GM23338 (cell line): ENCODE data around the gene ERVMER34-1. TPM values are rescaled to one million over a fixed set of nuclear protein-coding genes. Genes with fewer than 3 reads are reported as not detected.

Experiments
- ATAC-seq: fragments of 200-7000 bp; cut with Tn5 transposase; 3 replicates; pipeline ENCODE4 v1.9.1; 2020
- DNase-seq: peaks from one replicate; pipeline ENCODE4 v3.0.0-alpha.2; 2015; ENCODE audit warnings: low spot score
- H2AFZ ChIP-seq: fragments of 200-600 bp; sonication (generic); 2 replicates; pipeline ENCODE4 v1.8.0; 2016; ENCODE audit warnings: antibody characterized with exemption, mild to moderate bottlenecking, moderate library complexity
- H3F3A ChIP-seq: fragments of 200-600 bp; sonication (generic); replicated peaks from 2 replicates; pipeline ENCODE4 v1.8.0; 2017; ENCODE audit warnings: antibody characterized with exemption, mixed run types, low read depth
- H3K27ac ChIP-seq: fragments of 200-600 bp; sonication (generic); 2 replicates; pipeline ENCODE4 v1.6.1; 2016; ENCODE audit warnings: low read depth
- H3K27me3 ChIP-seq: fragments of 200-600 bp; sonication (generic); 2 replicates; pipeline ENCODE4 v1.8.0; 2016; ENCODE audit warnings: mild to moderate bottlenecking, mixed run types, moderate library complexity; ENCODE audit not compliant: insufficient read depth
- H3K36me3 ChIP-seq: fragments of 200-600 bp; sonication (generic); 2 replicates; pipeline ENCODE4 v1.8.0; 2016; ENCODE audit warnings: mild to moderate bottlenecking; ENCODE audit not compliant: insufficient read depth
- H3K4me1 ChIP-seq: fragments of 200-600 bp; sonication (generic); 2 replicates; pipeline ENCODE4 v1.8.0; 2016; ENCODE audit warnings: mild to moderate bottlenecking, moderate library complexity; ENCODE audit not compliant: insufficient read depth
- H3K4me2 ChIP-seq: fragments of 200-600 bp; sonication (generic); 2 replicates; pipeline ENCODE4 v1.7.1; 2017; ENCODE audit warnings: mixed run types
- H3K4me3 ChIP-seq: fragments of 200-600 bp; sonication (generic); 2 replicates; pipeline ENCODE4 v1.6.1; 2016; ENCODE audit warnings: mixed run types
- H3K79me2 ChIP-seq: fragments of 200-600 bp; sonication (generic); replicated peaks from 2 replicates; pipeline ENCODE4 v1.8.0; 2017; ENCODE audit warnings: mild to moderate bottlenecking; ENCODE audit not compliant: insufficient read depth
- H3K9me2 ChIP-seq: fragments of 200-600 bp; sonication (generic); 2 replicates; pipeline ENCODE4 v1.8.0; 2017; ENCODE audit not compliant: insufficient read depth
- H4K20me1 ChIP-seq: fragments of 200-600 bp; sonication (generic); replicated peaks from 2 replicates; pipeline ENCODE4 v1.8.0; 2017; ENCODE audit warnings: mild to moderate bottlenecking; ENCODE audit not compliant: insufficient read depth
- H3K27ac Mint-ChIP-seq: 2 replicates; pipeline ENCODE4 v1.8.0; 2020; ENCODE audit warnings: inconsistent platforms, mild to moderate bottlenecking, moderate library complexity, mixed read lengths
- H3K27me3 Mint-ChIP-seq: 3 replicates; pipeline ENCODE4 v1.8.0; 2022; ENCODE audit warnings: low read depth, mild to moderate bottlenecking, moderate library complexity, mixed read lengths, inconsistent platforms; ENCODE audit not compliant: insufficient read depth, poor library complexity
- H3K36me3 Mint-ChIP-seq: 3 replicates; pipeline ENCODE4 v1.8.0; 2021; ENCODE audit warnings: low read depth, mild to moderate bottlenecking, inconsistent platforms, moderate library complexity, mixed read lengths
- H3K4me1 Mint-ChIP-seq: 3 replicates; pipeline ENCODE4 v1.8.0; 2020; ENCODE audit warnings: mild to moderate bottlenecking, inconsistent platforms, mixed read lengths
- H3K4me3 Mint-ChIP-seq: 3 replicates; pipeline ENCODE4 v1.8.0; 2021; ENCODE audit warnings: moderate library complexity, mild to moderate bottlenecking, inconsistent platforms, mixed read lengths
- H3K9me3 Mint-ChIP-seq: 3 replicates; pipeline ENCODE4 v1.8.0; 2020; ENCODE audit warnings: moderate library complexity, mild to moderate bottlenecking, inconsistent platforms, mixed read lengths
- CREB1 ChIP-seq: fragments of 250-450 bp; sonication (Bioruptor Pico); IDR thresholded peaks from 2 replicates; pipeline ENCODE4 v1.5.0; 2020; ENCODE audit warnings: low read depth, mild to moderate bottlenecking, moderate library complexity
- EZH2 ChIP-seq: fragments of 200-600 bp; sonication (generic); IDR thresholded peaks from one replicate; pipeline ENCODE4 v1.8.0; 2017; ENCODE audit warnings: antibody characterized with exemption, mild to moderate bottlenecking, low read depth; ENCODE audit not compliant: unreplicated experiment
- EZH2phosphoT487 ChIP-seq: fragments of 200-600 bp; sonication (generic); IDR thresholded peaks from one replicate; pipeline ENCODE4 v1.8.1; 2018; ENCODE audit warnings: antibody characterized with exemption; ENCODE audit not compliant: unreplicated experiment
- JUNB ChIP-seq: IDR thresholded peaks from one replicate; pipeline ENCODE4 v1.6.1; 2016; ENCODE audit warnings: antibody characterized with exemption; ENCODE audit not compliant: unreplicated experiment
- NANOG ChIP-seq: IDR thresholded peaks from 2 replicates; pipeline ENCODE4 v1.6.1; 2016; ENCODE audit warnings: antibody characterized with exemption, borderline replicate concordance
- POLR2AphosphoS5 ChIP-seq: IDR thresholded peaks from 2 replicates; pipeline ENCODE4 v1.6.1; 2016; ENCODE audit warnings: antibody characterized with exemption, low read depth
- STAT1 ChIP-seq: IDR thresholded peaks from one replicate; pipeline ENCODE4 v1.6.1; 2016; ENCODE audit warnings: antibody characterized with exemption; ENCODE audit not compliant: unreplicated experiment
- ZNF114 ChIP-seq: fragments of 250-450 bp; sonication (Bioruptor Pico); IDR thresholded peaks from 2 replicates; pipeline ENCODE4 v1.5.0; 2020; ENCODE audit warnings: mild to moderate bottlenecking, moderate library complexity
- ZNF462 ChIP-seq: fragments of 250-450 bp; sonication (Bioruptor Pico); IDR thresholded peaks from 2 replicates; pipeline ENCODE4 v1.5.0; 2020; ENCODE audit warnings: mild to moderate bottlenecking, moderate library complexity
- polyA plus RNA-seq: library from polyadenylated mRNA; unstranded; fragments of >200 nt; fragmentation: Nextera tagmentation; extraction: Ambion mirVana; gene quantifications from 2 replicates; pipeline ENCODE4 v1.2.1, GENCODE V29; 2016
- total RNA-seq: library from RNA; depleted of rRNA; stranded (reverse); fragments of >200 nt; shearing (Covaris generic); gene quantifications from 2 replicates; pipeline ENCODE4 v1.2.3, GENCODE V29; 2014

ERVMER34-1 gene
- total and polyA plus RNA-seq, 2 experiments from 2014 or later: 15.9 to 34.1 TPM

DNA sequence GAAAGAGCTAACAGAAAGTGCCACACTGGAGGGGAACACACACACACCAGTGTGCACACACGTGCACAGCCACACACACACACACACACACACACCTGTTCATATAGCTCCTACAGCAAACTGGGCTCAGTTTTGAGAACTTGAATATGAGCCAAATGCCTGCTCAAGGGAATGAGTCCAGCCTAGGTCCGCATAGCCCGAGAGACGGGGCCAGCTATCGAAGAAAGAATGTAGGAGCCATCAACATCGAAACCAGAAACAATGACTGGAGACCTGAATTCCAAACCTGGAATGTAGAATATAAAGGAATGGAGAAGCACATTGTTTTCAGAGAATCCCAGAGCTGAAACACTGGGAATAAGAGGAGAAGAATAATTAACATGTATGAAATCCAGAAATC lies 37.6 kb upstream of the ERVMER34-1 start:
- Histone ChIP-seq H2AFZ (peak overlapping the region; percentile 67; the same call in 1 of the 2 replicates), H3F3A (no peaks in the 10 kb centered on the region), H3K9me2 (peaks cover 19% of the 10 kb centered on the region), H3K27ac (no peak overlapping the region), H3K4me1 (no peaks in the 10 kb centered on the region), H3K79me2 (no peaks in the 10 kb centered on the region), H3K4me3 (no peak overlapping the region), H3K27me3 (no peaks in the 10 kb centered on the region), H4K20me1 (no peaks in the 10 kb centered on the region), H3K4me2 (no peak overlapping the region), H3K36me3 (no peaks in the 10 kb centered on the region)
- Mint-ChIP-seq H3K36me3 (no peaks in the 10 kb centered on the region), H3K4me3 (no peak overlapping the region), H3K9me3 (no peaks in the 10 kb centered on the region; the same call in 2 of the 3 replicates), H3K4me1 (peaks cover 2% of the 10 kb centered on the region; the same call in 2 of the 3 replicates), H3K27ac (no peak overlapping the region), H3K27me3 (no peaks in the 10 kb centered on the region)
- DNase-seq: peak; percentile 55
- TF ChIP-seq ZNF462 (CRISPR knock-in tag) (0 out of 2 replicates have a peak, but pooled peaks have one; percentile 9), NANOG (no peak)
- ATAC-seq: no peak

- H3K4me1 Mint-ChIP-seq: no peaks in the 10 kb centered on the region
- Histone ChIP-seq H3K4me3 (no peak overlapping the region), H3K36me3 (no peaks in the 10 kb centered on the region), H3K27ac (no peak overlapping the region), H4K20me1 (no peaks in the 10 kb centered on the region), H3K79me2 (no peaks in the 10 kb centered on the region), H2AFZ (peak overlapping the region; percentile 59; the same call in 1 of the 2 replicates), H3K4me2 (no peak overlapping the region), H3K4me1 (no peaks in the 10 kb centered on the region), H3K9me2 (peaks cover 16% of the 10 kb centered on the region), H3F3A (no peaks in the 10 kb centered on the region), H3K27me3 (no peaks in the 10 kb centered on the region)
- no peak overlapping the region for H3K4me3 Mint-ChIP-seq
- peaks cover 7% of the 10 kb centered on the region; the same call in 2 of the 3 replicates for H3K9me3 Mint-ChIP-seq
- no peak overlapping the region for H3K27ac Mint-ChIP-seq
- H3K36me3 Mint-ChIP-seq: no peaks in the 10 kb centered on the region
- ATAC-seq (no peak), DNase-seq (no peak)
- no peaks in the 10 kb centered on the region for H3K27me3 Mint-ChIP-seq
- TF ChIP-seq ZNF114 (no peak), CREB1 (no peak), EZH2 (no peak), EZH2phosphoT487 (no peak), POLR2AphosphoS5 (no peak), JUNB (no peak), STAT1 (no peak)
These were observed 31.8 kb upstream of the ERVMER34-1 start for GRCh38 chr4:52783069-52783468.
